Dedifferentiated amniotic fluid mesenchymal stem cell (primary cell): ENCODE measurements around the gene MRPL18.
A peak's percentile ranks its signal among the peaks of the same experiment; 100 is the strongest.
"Not testable (repeated sequence)": the region's sequence is repeated elsewhere in the genome, so short reads cannot be mapped to it uniquely, and the experiment has no call there.

Experiments
- DNase-seq: peaks from one replicate; pipeline ENCODE4 v3.0.0-alpha.2; 2016; ENCODE audit errors: extremely low spot score

Gene MRPL18

GRCh38 chr6:159790149-159790955, at the start of gene MRPL18:
MRPL18 (plus strand) TSS chr6:159790467; CDS start chr6:159790588, 121 bp downstream.
- peak; percentile 97 for DNase-seq

- no peak for DNase-seq
Measured at GRCh38 chr6:159742165-159742564, 48.1 kb upstream of the MRPL18 start.

- no peak for DNase-seq
Measured at GRCh38 chr6:159745081-159745480, 45.2 kb upstream of the MRPL18 start.

GRCh38 chr6:159746759-159747158, 43.5 kb upstream of the MRPL18 start:
- DNase-seq = no peak

GRCh38 chr6:159748127-159748526, 42.1 kb upstream of the MRPL18 start:
- DNase-seq = not testable (repeated sequence)

GRCh38 chr6:159751448-159751847, 38.8 kb upstream of the MRPL18 start:
- no peak for DNase-seq

- DNase-seq = no peak
Measured at GRCh38 chr6:159753081-159753872, 37.0 kb upstream of the MRPL18 start.

- DNase-seq = no peak
Measured at GRCh38 chr6:159754401-159754800, 35.9 kb upstream of the MRPL18 start.

- no peak for DNase-seq
Measured at GRCh38 chr6:159754959-159755914, 35.0 kb upstream of the MRPL18 start.

GRCh38 chr6:159756508-159756907, 33.8 kb upstream of the MRPL18 start:
- no peak for DNase-seq

- DNase-seq = no peak
Measured at GRCh38 chr6:159758031-159759001, 32.0 kb upstream of the MRPL18 start.

- DNase-seq = no peak
Measured at GRCh38 chr6:159759645-159760044, 30.6 kb upstream of the MRPL18 start.

- peak; percentile 16 for DNase-seq
Measured at GRCh38 chr6:159760602-159761057, 29.6 kb upstream of the MRPL18 start.

GRCh38 chr6:159761129-159761872, 29.0 kb upstream of the MRPL18 start:
- no peak for DNase-seq

- DNase-seq = peak; percentile 92
Measured at GRCh38 chr6:159761873-159762680, 28.2 kb upstream of the MRPL18 start, which contains the start of gene ACAT2. ACAT2 (plus strand) TSS chr6:159762045; CDS start chr6:159762088, 43 bp downstream.

GRCh38 chr6:159762681-159763293, 27.5 kb upstream of the MRPL18 start:
- no peak for DNase-seq

GRCh38 chr6:159766906-159767305, 23.4 kb upstream of the MRPL18 start:
- DNase-seq = no peak

- no peak for DNase-seq
Measured at GRCh38 chr6:159769470-159769869, 20.8 kb upstream of the MRPL18 start.
